AG10803 (cell line): ENCODE measurements around the gene VPS26A.

Source experiments
- DNase-seq: peaks from one replicate; pipeline ENCODE4 v3.0.0; 2010; ENCODE audit warnings: low read depth
- H3K4me3 ChIP-seq: 2 replicates; pipeline ENCODE4 v1.5.1; 2011; ENCODE audit warnings: mild to moderate bottlenecking, low read length, control low read depth
- TF ChIP-seq, protein P1 (sequence below): conservative IDR thresholded peaks from 2 replicates; pipeline ENCODE4 v1.5.1; 2011; ENCODE audit warnings: mild to moderate bottlenecking, low read length, control low read depth, inconsistent platforms

Gene VPS26A

DNA sequence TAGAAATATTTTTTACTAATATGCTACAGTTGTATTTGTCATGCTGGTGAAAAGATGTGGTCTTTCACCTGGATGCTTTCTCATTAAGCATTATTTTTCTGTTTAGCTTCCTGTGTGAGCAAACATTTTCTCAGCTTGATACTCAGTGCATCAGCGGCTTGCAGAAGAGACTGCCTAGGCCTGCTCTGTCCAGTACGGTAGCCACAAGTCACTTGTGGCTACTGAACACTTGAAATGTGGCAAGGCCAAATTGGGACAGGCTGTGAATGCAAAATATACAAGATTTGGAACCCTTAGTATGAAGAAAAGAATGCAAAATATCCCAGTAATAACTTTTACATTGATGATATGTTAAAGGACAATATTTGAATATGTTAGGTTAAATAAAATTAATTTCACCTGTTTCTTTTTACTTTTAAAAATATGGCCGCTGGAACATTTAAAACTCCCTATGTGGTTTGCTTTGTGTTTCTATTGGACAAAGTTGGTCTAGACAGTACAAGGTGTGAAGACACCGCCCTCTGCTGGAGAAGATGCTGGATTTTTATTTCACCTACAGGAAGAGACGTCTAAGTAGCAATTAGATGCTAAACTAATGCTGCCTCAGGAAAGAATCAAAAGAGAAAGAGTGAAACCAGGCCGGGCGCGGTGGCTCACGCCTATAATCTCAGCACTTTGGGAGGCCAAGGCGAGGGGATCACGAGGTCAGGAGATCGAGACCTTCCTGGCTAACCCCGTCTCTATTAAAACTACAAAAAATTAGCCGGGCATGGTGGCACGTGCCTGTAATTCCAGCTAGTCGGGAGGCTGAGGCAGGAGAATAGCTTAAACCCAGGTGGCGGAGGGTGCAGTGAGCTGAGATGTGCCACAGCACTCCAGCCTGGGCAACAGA is 30.8 kb upstream of the VPS26A start:
- TF ChIP-seq, protein P1, sequence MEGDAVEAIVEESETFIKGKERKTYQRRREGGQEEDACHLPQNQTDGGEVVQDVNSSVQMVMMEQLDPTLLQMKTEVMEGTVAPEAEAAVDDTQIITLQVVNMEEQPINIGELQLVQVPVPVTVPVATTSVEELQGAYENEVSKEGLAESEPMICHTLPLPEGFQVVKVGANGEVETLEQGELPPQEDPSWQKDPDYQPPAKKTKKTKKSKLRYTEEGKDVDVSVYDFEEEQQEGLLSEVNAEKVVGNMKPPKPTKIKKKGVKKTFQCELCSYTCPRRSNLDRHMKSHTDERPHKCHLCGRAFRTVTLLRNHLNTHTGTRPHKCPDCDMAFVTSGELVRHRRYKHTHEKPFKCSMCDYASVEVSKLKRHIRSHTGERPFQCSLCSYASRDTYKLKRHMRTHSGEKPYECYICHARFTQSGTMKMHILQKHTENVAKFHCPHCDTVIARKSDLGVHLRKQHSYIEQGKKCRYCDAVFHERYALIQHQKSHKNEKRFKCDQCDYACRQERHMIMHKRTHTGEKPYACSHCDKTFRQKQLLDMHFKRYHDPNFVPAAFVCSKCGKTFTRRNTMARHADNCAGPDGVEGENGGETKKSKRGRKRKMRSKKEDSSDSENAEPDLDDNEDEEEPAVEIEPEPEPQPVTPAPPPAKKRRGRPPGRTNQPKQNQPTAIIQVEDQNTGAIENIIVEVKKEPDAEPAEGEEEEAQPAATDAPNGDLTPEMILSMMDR: peak; percentile 83
- H3K4me3 ChIP-seq: no peak overlapping the region
- peak; percentile 86 for DNase-seq

DNA sequence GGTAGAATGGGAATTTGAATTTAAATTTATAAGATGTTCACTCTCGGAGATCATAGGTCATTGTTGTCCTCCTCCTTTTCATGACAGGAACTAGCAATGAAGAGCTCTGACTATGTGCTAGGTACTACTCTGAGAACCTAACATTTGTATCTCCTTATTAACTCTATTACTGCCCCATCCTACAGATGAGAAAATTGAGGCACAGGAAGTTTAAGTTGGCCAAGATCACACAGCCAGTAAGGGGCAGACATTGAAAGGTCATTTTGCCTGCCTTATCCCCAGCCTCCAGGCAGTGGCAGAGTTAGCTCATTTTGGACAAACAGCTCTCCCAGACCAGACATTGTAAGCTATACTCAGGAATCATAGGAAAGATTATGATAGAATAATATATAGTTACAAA is 30.0 kb upstream of the VPS26A start:
- TF ChIP-seq, protein P1: peak; percentile 50
- no peak overlapping the region for H3K4me3 ChIP-seq
- peak; percentile 42 for DNase-seq

DNA sequence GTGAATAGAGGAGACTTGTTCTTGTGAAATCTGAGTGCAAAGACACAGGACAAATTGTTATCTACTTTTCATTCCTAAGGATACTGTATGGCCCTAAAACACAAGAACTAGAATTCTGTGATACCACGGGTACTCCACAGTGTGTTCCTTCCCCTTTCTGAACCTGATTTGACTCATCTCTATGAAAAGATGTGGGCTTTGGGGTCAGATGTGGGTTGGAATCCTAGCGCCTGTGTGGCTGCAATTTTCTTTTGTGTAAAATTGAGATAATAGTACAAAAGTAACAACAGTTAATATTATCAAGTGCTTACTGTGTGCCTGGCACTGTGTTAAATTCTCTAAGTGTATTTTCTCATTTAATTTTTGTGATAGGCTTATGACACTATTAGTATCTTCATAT is 27.9 kb upstream of the VPS26A start:
- no peak overlapping the region for H3K4me3 ChIP-seq
- TF ChIP-seq, protein P1: no peak
- DNase-seq: no peak

DNA sequence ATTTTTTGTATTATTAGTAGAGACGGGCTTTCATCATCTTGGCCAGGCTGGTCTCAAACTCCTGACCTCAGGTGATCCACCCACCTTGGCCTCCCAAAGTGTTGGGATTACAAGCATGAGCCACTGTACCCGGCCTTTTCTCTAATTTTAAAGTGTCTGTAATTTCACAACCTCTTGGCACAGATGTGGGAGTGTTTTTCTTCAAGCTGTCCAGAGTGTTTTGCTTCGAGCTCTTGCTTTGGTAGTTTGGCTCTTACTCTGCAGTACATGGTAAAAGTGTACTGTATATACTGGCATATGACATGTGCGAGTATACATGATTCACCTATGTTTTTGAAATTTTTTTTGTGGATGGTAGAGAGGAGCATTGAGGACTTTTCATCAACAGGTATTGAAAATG is 26.2 kb upstream of the VPS26A start:
- DNase-seq: no peak
- TF ChIP-seq, protein P1: no peak
- no peak overlapping the region for H3K4me3 ChIP-seq

DNA sequence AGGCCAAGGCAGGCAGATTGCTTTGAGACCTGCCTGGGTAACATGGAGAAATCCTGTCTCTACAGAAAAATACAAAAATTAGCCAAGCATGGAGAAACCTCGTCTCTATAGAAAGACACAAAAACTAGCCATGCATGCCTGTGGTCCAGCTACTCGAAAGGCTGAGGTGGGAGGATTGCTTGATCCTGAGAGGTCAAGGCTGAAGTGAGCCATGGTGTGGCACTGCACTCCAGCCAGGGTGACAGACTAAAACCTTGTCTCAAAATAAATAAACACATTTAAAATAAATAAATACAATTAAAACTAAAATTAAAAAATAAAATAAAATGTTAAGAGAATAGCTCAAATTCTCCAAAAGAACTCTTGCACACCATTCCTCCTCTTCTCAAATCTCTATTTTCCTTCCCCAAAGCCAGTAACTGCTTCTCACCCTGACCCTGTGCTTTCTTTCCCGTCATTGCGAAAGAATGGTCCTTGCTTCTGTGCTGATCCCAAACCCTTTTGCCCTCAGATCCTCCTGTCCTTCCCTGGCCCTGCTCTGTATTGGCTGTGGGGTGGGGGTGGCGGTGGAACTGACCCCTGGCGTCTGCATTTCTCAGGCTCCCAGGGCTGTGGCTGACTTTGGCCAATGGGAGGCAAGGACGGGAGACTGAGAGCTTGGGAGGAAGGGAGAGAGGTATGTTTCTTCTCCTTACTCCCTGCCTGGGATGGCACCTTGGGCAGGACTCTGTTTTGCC is 23.7 kb upstream of the VPS26A start:
- TF ChIP-seq, protein P1: no peak
- DNase-seq: no peak
- no peak overlapping the region for H3K4me3 ChIP-seq

DNA sequence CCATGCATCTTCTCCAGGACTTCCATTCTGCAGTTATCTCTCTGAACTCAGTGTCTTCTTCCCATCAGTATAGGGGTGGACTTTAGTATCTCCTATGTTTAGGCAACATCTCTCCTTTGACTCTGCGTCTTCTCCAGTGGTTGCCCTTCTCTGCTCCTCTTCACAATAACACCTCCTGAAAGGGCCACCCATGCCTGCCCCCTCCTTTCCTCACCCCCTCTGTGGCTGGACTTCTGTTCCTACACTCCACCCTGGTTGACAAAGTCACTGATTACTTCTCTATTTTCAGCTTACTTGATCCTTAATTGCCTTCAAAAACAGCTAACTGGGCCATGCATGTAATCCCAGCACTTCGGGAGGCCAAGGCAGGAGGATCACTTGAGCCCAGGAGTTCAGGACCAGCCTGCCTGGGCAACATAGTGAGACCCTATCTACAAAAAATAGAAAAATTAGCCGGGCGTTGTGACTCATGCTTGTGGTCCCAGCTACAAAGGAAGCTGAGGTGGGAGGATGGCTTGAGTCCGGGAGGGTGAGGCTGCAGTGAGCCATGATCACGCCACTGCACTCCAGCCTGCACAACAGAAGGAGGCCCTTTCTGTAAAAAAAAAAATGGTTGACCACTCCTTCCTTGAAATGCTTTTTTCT is 22.4 kb upstream of the VPS26A start:
- TF ChIP-seq, protein P1: no peak
- DNase-seq: no peak
- no peak overlapping the region for H3K4me3 ChIP-seq
